HG03565 (cell line): ENCODE data around the gene EAF2.
A peak's percentile ranks its signal among the peaks of the same experiment; 100 is the strongest.

Source experiments
- ATAC-seq: cut with Tn5 transposase; IDR thresholded peaks from one replicate; pipeline ENCODE4 v1.9.1; 2021; ENCODE audit warnings: mild to moderate bottlenecking, moderate library complexity; ENCODE audit not compliant: unreplicated experiment

Gene EAF2

GRCh38 chr3:121834671-121835464 lies at the start of gene EAF2, which contains the start of gene IQCB1:
TSS of gene EAF2 (plus strand) at chr3:121835209. CDS start at chr3:121835286, 77 bp downstream.
TSS of gene IQCB1 (minus strand) at chr3:121835060. CDS start at chr3:121828960, 6,100 bp downstream.
- ATAC-seq = peak; percentile 98

- no peak for ATAC-seq
Measured at GRCh38 chr3:121786485-121786884, 48.5 kb upstream of the EAF2 start.

GRCh38 chr3:121793078-121793477 lies 41.9 kb upstream of the EAF2 start:
- no peak for ATAC-seq

- ATAC-seq = no peak
Measured at GRCh38 chr3:121794264-121794983, 40.6 kb upstream of the EAF2 start.

GRCh38 chr3:121796970-121797369 lies 38.0 kb upstream of the EAF2 start:
- ATAC-seq = no peak

GRCh38 chr3:121800906-121801305 lies 34.1 kb upstream of the EAF2 start:
- ATAC-seq = no peak

GRCh38 chr3:121803771-121804320 lies 31.2 kb upstream of the EAF2 start:
- no peak for ATAC-seq

- ATAC-seq = peak; percentile 99
Measured at GRCh38 chr3:121809249-121809648, 25.8 kb upstream of the EAF2 start.

GRCh38 chr3:121817753-121818152 lies 17.3 kb upstream of the EAF2 start:
- ATAC-seq = no peak

- no peak for ATAC-seq
Measured at GRCh38 chr3:121818578-121818977, 16.4 kb upstream of the EAF2 start.

GRCh38 chr3:121819236-121819635 lies 15.8 kb upstream of the EAF2 start:
- no peak for ATAC-seq

GRCh38 chr3:121821421-121822199 lies 13.4 kb upstream of the EAF2 start:
- no peak for ATAC-seq

- ATAC-seq = no peak
Measured at GRCh38 chr3:121822973-121823372, 12.0 kb upstream of the EAF2 start.

- ATAC-seq = no peak
Measured at GRCh38 chr3:121834157-121834670, 795 bp upstream of the EAF2 start.

- ATAC-seq = peak; percentile 7
Measured at GRCh38 chr3:121835465-121835801, 424 bp downstream of the EAF2 start.

- ATAC-seq = no peak
Measured at GRCh38 chr3:121836064-121836463, 1.1 kb downstream of the EAF2 start.

- ATAC-seq = no peak
Measured at GRCh38 chr3:121836481-121836880, 1.5 kb downstream of the EAF2 start.

GRCh38 chr3:121839962-121840361 lies 5.0 kb downstream of the EAF2 start:
- no peak for ATAC-seq

GRCh38 chr3:121844892-121845291 lies 9.9 kb downstream of the EAF2 start:
- ATAC-seq = no peak

- ATAC-seq = no peak
Measured at GRCh38 chr3:121852256-121852655, 17.2 kb downstream of the EAF2 start.

- ATAC-seq = no peak
Measured at GRCh38 chr3:121855555-121855954, 20.5 kb downstream of the EAF2 start.
